Measurements from ENCODE around the gene FAM162A.

The FAM162A gene

DNA sequence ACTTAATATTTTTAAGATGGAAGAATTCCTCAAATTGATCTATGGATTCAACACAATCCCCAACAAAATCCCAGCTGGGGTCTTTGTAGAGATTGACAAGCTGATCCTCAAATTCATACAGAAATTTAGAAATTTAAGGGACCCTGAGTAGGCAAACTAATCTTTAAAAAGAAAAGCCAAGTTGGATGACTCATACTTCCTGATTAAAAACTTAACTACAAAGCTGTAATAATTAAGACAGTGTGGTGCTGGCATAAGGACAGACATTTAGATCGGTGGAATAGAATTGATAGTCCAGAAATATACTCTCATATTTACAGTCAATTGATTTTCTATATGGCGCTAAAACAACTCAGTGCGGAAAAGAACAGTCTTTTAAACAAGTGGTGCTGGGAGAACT lies 11.6 kb downstream of the FAM162A start:
- DNase-seq = no peak
- TF ChIP-seq GATA1 (IDR thresholded peaks at IDR 0.05; ENCODE audit: low read depth, low read length) (no peak), POLR2A (IDR thresholded peaks at IDR 0.05; ENCODE audit: low read length) (no peak)

- TF ChIP-seq POLR2A (IDR thresholded peaks at IDR 0.05; ENCODE audit: low read length) = no peak
- no peak for TF ChIP-seq GATA1 (IDR thresholded peaks at IDR 0.05; ENCODE audit: low read depth, low read length)
- no peak for DNase-seq
Observed at GRCh38 chr3:122396511-122396910, 12.5 kb downstream of the FAM162A start.

DNA sequence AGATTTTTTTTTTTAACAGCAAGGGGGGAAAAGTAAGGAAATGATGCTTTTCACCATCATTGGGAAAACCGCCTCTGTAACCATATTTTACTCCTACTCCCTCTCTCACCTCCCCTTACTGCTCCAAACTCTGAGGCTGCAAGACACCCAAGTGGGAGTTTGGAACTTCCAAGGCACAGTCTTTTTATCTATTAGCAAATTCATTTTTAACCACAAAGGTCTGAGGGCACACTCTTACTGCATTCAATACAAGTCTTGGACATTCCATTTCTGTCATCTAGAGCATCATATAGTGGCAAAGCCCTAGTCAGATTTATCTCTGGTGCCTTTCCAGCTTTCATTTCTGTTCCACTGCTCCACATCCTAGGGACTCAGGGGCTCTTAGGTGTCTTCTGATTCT lies 13.2 kb downstream of the FAM162A start:
- TF ChIP-seq GATA1 (IDR thresholded peaks at IDR 0.05; ENCODE audit: low read depth, low read length) (no peak), POLR2A (IDR thresholded peaks at IDR 0.05; ENCODE audit: low read length) (no peak)
- DNase-seq = no peak

- TF ChIP-seq POLR2A (IDR thresholded peaks at IDR 0.05; ENCODE audit: low read length) (no peak), GATA1 (IDR thresholded peaks at IDR 0.05; ENCODE audit: low read depth, low read length) (no peak)
- no peak for DNase-seq
Observed at GRCh38 chr3:122398920-122399319, 14.9 kb downstream of the FAM162A start.

DNA sequence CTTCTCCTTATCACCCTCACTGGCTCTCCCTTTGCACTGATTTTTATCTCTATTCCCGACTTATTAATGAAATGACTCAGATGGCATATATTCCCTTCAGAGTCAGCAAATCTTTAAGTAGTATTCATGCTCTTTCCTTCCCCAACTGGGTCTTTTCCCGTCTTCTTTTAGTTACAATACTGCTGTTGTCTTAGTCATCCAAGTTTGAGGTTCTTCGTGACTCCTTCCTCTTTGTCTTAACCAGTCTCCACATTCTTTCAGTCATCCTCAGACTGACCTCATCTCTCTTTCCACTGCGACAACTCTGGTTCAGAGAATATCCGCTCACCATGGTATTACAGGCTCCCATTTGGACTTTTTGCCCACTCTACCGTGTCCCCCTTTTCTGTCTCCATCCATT lies 19.5 kb downstream of the FAM162A start:
- DNase-seq = no peak

DNA sequence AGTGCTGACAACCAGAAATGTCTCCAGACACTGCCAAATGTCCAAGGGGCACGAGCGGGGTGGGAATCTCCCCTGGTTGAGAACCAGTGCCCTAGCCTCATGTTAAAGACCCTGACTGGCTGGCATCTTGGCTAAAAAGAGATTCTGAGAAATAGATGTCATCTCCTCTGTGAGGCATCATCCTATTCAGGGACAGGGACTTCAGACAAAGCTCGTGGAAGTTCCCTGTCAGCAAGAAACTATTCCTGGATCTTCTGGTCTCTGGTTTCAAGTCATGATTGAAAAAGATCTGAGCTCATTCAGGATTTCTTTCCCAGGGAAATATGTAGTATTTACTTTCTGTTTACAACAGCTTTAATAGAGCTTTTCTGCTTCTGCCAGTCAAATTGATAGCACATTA lies 21.0 kb downstream of the FAM162A start:
- DNase-seq = no peak
- TF ChIP-seq GATA1 (IDR thresholded peaks at IDR 0.05; ENCODE audit: low read depth, low read length) (no peak), POLR2A (IDR thresholded peaks at IDR 0.05; ENCODE audit: low read length) (no peak)

More for the DNA sequence above, 19.5 kb downstream of the FAM162A start:
- TF ChIP-seq POLR2A (IDR thresholded peaks at IDR 0.05; ENCODE audit: low read length) (no peak), GATA1 (IDR thresholded peaks at IDR 0.05; ENCODE audit: low read depth, low read length) (no peak)

GRCh38 chr3:122406198-122406597 lies 22.2 kb downstream of the FAM162A start:
- TF ChIP-seq GATA1 (IDR thresholded peaks at IDR 0.05; ENCODE audit: low read depth, low read length) = no peak
- TF ChIP-seq POLR2A (IDR thresholded peaks at IDR 0.05; ENCODE audit: low read length) = no peak
- DNase-seq = no peak

GRCh38 chr3:122407946-122408345 lies 24.0 kb downstream of the FAM162A start:
- no peak for DNase-seq

DNA sequence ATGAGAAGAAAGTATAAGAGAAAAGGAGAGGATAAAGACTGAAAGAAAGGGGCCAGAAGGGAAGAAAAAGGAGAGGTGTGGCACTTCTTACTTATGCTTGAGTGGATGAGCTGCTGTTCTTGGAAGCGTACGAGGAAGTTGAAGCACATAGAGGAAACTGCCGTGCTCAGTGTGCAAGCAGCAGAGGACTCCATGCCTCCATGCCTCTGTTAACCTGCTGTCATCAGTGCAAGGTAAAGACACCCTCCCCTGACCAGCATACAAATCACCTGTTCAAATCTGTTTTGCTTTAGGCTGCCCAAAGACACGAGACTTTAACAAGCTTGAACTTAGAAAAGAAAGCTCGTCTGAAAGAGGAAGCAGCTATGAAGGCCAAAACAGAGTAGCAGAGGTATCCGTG lies 25.5 kb downstream of the FAM162A start:
- no peak for TF ChIP-seq POLR2A (IDR thresholded peaks at IDR 0.05; ENCODE audit: low read length)
- TF ChIP-seq GATA1 (IDR thresholded peaks at IDR 0.05; ENCODE audit: low read depth, low read length) = no peak
- no peak for DNase-seq

More at GRCh38 chr3:122407946-122408345, 24.0 kb downstream of the FAM162A start:
- TF ChIP-seq POLR2A (IDR thresholded peaks at IDR 0.05; ENCODE audit: low read length) (no peak), GATA1 (IDR thresholded peaks at IDR 0.05; ENCODE audit: low read depth, low read length) (no peak)

DNA sequence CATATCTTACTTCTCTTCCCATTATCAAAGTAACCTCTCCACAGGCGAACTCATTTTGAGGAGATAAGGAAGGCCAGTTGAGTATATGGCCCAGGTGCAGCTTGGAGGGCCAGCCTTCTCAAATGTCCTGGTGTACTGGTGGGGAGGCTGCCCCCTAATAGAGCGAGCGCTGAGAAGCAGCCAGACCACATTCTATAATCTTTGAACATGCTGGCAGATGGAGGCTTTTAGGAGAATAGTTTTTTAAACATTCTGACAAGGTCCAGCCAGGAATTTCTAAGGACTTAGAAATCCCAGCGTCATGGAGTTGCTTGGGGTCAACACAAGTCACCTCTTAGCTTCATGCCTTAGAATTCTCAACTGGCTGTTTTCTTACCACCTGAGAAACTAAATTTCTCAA lies 26.1 kb downstream of the FAM162A start:
- DNase-seq = no peak
- TF ChIP-seq POLR2A (IDR thresholded peaks at IDR 0.05; ENCODE audit: low read length) (no peak), GATA1 (IDR thresholded peaks at IDR 0.05; ENCODE audit: low read depth, low read length) (no peak)

GRCh38 chr3:122410639-122411038 lies 26.7 kb downstream of the FAM162A start:
- DNase-seq = no peak
- TF ChIP-seq GATA1 (IDR thresholded peaks at IDR 0.05; ENCODE audit: low read depth, low read length) (no peak), POLR2A (IDR thresholded peaks at IDR 0.05; ENCODE audit: low read length) (no peak)

GRCh38 chr3:122414391-122414790 lies 30.4 kb downstream of the FAM162A start:
- TF ChIP-seq POLR2A (IDR thresholded peaks at IDR 0.05; ENCODE audit: low read length) = no peak
- TF ChIP-seq GATA1 (IDR thresholded peaks at IDR 0.05; ENCODE audit: low read depth, low read length) = no peak
- DNase-seq = no peak

DNA sequence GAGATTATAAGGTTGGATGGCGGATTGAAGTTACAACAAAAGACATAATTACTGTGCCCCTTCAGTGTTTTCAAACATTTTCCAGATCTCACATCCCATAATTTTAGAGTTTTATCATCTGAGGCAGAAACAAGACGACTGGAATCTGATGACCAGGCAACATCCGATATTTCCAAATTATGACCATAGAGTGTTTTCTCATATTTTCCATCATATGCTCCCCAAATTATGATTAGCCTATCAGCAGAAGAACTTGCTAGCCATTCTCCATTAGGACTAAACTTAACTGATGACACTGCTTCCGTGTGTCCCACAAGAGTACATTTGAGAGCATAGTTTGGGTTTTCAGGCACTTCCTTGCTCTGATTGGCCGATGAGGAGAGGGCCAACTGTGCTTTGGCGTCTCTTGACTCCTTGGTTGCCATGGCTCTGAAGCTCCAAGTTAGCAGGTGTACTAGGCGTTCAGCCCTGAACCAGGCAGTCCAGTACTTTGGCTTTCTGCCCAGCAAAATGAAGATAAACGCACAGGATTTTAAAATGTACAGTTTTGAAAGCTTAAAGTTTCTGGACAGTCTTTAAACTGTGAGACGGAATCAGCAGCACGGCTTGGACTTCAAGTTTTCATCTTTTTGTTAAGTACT lies 31.2 kb downstream of the FAM162A start:
- TF ChIP-seq GATA1 (IDR thresholded peaks at IDR 0.05; ENCODE audit: low read depth, low read length) (no peak), POLR2A (IDR thresholded peaks at IDR 0.05; ENCODE audit: low read length) (no peak)
- DNase-seq = no peak

GRCh38 chr3:122415762-122416654 lies 32.0 kb downstream of the FAM162A start, which contains the start of gene WDR5B:
Gene WDR5B (minus strand): TSS chr3:122416062. CDS start chr3:122415528, 534 bp downstream.
- TF ChIP-seq POLR2A (IDR thresholded peaks at IDR 0.05; ENCODE audit: low read length) = peak; percentile 99
- no peak for TF ChIP-seq GATA1 (IDR thresholded peaks at IDR 0.05; ENCODE audit: low read depth, low read length)
- DNase-seq = no peak

All from erythroblast (primary cell).